ENCODE results near the gene ERMARD.

ERMARD gene

GRCh38 chr6:169709293-169709692, 42.1 kb upstream of the ERMARD start:
- no peak for TF ChIP-seq SPI1 (IDR thresholded peaks at IDR 0.05; ENCODE audit: borderline replicate concordance, low read depth)
- no peak for TF ChIP-seq POLR2AphosphoS5 (IDR thresholded peaks at IDR 0.05; ENCODE audit: low read depth)
- TF ChIP-seq, protein P1, sequence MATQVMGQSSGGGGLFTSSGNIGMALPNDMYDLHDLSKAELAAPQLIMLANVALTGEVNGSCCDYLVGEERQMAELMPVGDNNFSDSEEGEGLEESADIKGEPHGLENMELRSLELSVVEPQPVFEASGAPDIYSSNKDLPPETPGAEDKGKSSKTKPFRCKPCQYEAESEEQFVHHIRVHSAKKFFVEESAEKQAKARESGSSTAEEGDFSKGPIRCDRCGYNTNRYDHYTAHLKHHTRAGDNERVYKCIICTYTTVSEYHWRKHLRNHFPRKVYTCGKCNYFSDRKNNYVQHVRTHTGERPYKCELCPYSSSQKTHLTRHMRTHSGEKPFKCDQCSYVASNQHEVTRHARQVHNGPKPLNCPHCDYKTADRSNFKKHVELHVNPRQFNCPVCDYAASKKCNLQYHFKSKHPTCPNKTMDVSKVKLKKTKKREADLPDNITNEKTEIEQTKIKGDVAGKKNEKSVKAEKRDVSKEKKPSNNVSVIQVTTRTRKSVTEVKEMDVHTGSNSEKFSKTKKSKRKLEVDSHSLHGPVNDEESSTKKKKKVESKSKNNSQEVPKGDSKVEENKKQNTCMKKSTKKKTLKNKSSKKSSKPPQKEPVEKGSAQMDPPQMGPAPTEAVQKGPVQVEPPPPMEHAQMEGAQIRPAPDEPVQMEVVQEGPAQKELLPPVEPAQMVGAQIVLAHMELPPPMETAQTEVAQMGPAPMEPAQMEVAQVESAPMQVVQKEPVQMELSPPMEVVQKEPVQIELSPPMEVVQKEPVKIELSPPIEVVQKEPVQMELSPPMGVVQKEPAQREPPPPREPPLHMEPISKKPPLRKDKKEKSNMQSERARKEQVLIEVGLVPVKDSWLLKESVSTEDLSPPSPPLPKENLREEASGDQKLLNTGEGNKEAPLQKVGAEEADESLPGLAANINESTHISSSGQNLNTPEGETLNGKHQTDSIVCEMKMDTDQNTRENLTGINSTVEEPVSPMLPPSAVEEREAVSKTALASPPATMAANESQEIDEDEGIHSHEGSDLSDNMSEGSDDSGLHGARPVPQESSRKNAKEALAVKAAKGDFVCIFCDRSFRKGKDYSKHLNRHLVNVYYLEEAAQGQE (IDR thresholded peaks at IDR 0.05; ENCODE audit: insufficient replicate concordance, low read depth): no peak
- TF ChIP-seq CTCF (IDR thresholded peaks at IDR 0.05; ENCODE audit: insufficient read depth, low read length): no peak
- no peak for TF ChIP-seq GABPA (IDR thresholded peaks at IDR 0.05; ENCODE audit: low read depth)
- H3K4me3 ChIP-seq (replicated peaks; ENCODE audit: insufficient read depth, low read length): no peak overlapping the region
- H3K27ac ChIP-seq (replicated peaks): no peak overlapping the region
- no peak for DNase-seq (ENCODE audit: low read depth in 1 of 2, low spot score in 1 of 2)
- no peaks in the 10 kb centered on the region for H3K27me3 ChIP-seq (ENCODE audit: insufficient read depth, poor library complexity, severe bottlenecking)

- Histone ChIP-seq H3K27me3 (ENCODE audit: insufficient read depth, poor library complexity, severe bottlenecking) (no peaks in the 10 kb centered on the region), H3K27ac (replicated peaks) (no peak overlapping the region), H3K4me3 (replicated peaks; ENCODE audit: insufficient read depth, low read length) (no peak overlapping the region)
- no peak for DNase-seq (ENCODE audit: low read depth in 1 of 2, low spot score in 1 of 2)
- TF ChIP-seq, protein P1 (IDR thresholded peaks at IDR 0.05; ENCODE audit: insufficient replicate concordance, low read depth): no peak
- TF ChIP-seq POLR2AphosphoS5 (IDR thresholded peaks at IDR 0.05; ENCODE audit: low read depth) (no peak), GABPA (IDR thresholded peaks at IDR 0.05; ENCODE audit: low read depth) (no peak), SPI1 (IDR thresholded peaks at IDR 0.05; ENCODE audit: borderline replicate concordance, low read depth) (no peak), CTCF (IDR thresholded peaks at IDR 0.05; ENCODE audit: insufficient read depth, low read length) (no peak)
Observed at GRCh38 chr6:169710009-169710408, 41.4 kb upstream of the ERMARD start.

DNA sequence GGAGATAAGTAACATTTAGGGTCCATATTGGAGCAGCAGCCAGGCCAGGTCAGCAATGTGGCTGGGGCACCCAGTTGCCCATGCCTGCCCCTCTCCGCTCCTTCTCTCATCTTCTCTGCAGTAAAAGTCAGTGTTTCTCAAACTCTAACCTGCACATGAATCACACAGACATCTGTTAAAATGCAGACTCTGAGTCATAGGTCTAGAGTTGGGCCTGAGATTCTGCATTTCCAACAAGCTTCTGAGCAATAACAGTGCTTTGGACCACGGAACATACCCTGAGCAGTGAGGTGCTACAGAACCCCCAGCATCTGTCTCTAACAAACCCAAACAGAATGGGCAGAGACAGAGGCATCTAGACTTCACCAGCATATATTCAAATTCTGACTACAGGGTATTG, 37.2 kb upstream of the ERMARD start:
- no peak overlapping the region for H3K4me3 ChIP-seq (replicated peaks; ENCODE audit: insufficient read depth, low read length)
- H3K27me3 ChIP-seq (ENCODE audit: insufficient read depth, poor library complexity, severe bottlenecking): no peaks in the 10 kb centered on the region
- H3K27ac ChIP-seq (replicated peaks): no peak overlapping the region
- no peak for TF ChIP-seq CTCF (IDR thresholded peaks at IDR 0.05; ENCODE audit: insufficient read depth, low read length)
- no peak for TF ChIP-seq SPI1 (IDR thresholded peaks at IDR 0.05; ENCODE audit: borderline replicate concordance, low read depth)
- no peak for TF ChIP-seq POLR2AphosphoS5 (IDR thresholded peaks at IDR 0.05; ENCODE audit: low read depth)
- TF ChIP-seq, protein P1 (IDR thresholded peaks at IDR 0.05; ENCODE audit: insufficient replicate concordance, low read depth): no peak
- TF ChIP-seq GABPA (IDR thresholded peaks at IDR 0.05; ENCODE audit: low read depth): no peak
- no peak for DNase-seq (ENCODE audit: low read depth in 1 of 2, low spot score in 1 of 2)
